H1 (cell line): Measurements from ENCODE around the gene CIC. TPM values are rescaled to one million over a fixed set of nuclear protein-coding genes. Genes with fewer than 3 reads are reported as not detected.

ENCODE experiments used
- CTCF ChIA-PET: fragments of 300-600 bp; sonication (Branson Sonifier 250); formaldehyde crosslinking; loops from one replicate; lab custom pipeline; 2021; ENCODE audit not compliant: partially characterized antibody; lab: Charles Lee
- POLR2A ChIA-PET: fragments of 300-600 bp; sonication (Branson Sonifier 250); formaldehyde crosslinking; loops from one replicate; lab custom pipeline; 2021; ENCODE audit warnings: inconsistent platforms; ENCODE audit not compliant: partially characterized antibody; lab: Charles Lee
- DNase-seq, 2 experiments: peaks; one replicate each; pipeline versions ENCODE4 v3.0.0 to v3.0.0-alpha.2; 2010 to 2022; ENCODE audit warnings: low spot score in 2 of 2, low read depth in 1 of 2, mixed read lengths in 1 of 2
- FAIRE-seq: peaks from 2 replicates; lab custom pipeline; 2011; peaks lifted over from hg19 to GRCh38; lab: Jason Lieb, UNC
- H2AFZ ChIP-seq: 2 replicates; pipeline ENCODE4 v1.8.1; 2012; ENCODE audit warnings: low read length, inconsistent platforms
- H2AK5ac ChIP-seq: 2 replicates; pipeline ENCODE4 v1.6.1; 2013; ENCODE audit warnings: low read depth, low read length
- H2BK120ac ChIP-seq: replicated peaks from 2 replicates; pipeline ENCODE3; 2013; ENCODE audit warnings: low read depth, low read length, inconsistent platforms
- H2BK12ac ChIP-seq: 2 replicates; pipeline ENCODE4 v1.6.1; 2013; ENCODE audit warnings: low read depth, low read length
- H2BK15ac ChIP-seq: 2 replicates; pipeline ENCODE4 v1.6.1; 2013; ENCODE audit warnings: low read length
- H2BK20ac ChIP-seq: 2 replicates; pipeline ENCODE4 v1.6.1; 2013; ENCODE audit warnings: low read length
- H2BK5ac ChIP-seq: 2 replicates; pipeline ENCODE4 v1.6.1; 2013; ENCODE audit warnings: low read depth, low read length
- H3K14ac ChIP-seq: 2 replicates; pipeline ENCODE4 v1.6.1; 2013; ENCODE audit warnings: inconsistent platforms; ENCODE audit not compliant: insufficient read length
- H3K18ac ChIP-seq: 2 replicates; pipeline ENCODE4 v1.6.1; 2013; ENCODE audit warnings: low read length; ENCODE audit errors: extremely low read depth
- H3K23ac ChIP-seq: 2 replicates; pipeline ENCODE4 v1.6.1; 2013; ENCODE audit warnings: inconsistent platforms; ENCODE audit not compliant: insufficient read length
- H3K23me2 ChIP-seq: 2 replicates; pipeline ENCODE4 v1.6.1; 2013; ENCODE audit warnings: low read depth, low read length
- H3K27ac ChIP-seq: 2 replicates; pipeline ENCODE4 v1.6.1; 2011; ENCODE audit warnings: low read depth, low read length, inconsistent platforms
- H3K27me3 ChIP-seq, 4 experiments: replicated peaks in 1 of 4; 1 replicate in 1 of 4; 2 replicates in 3 of 4; pipeline versions ENCODE4 v1.6.1 to v1.8.1; 2011 to 2013; ENCODE audit warnings: low read length in 3 of 4, mild to moderate bottlenecking in 3 of 4, inconsistent platforms in 2 of 4, mixed read lengths in 2 of 4, moderate library complexity in 1 of 4; ENCODE audit not compliant: control insufficient read depth in 3 of 4, insufficient read depth in 3 of 4; ENCODE audit errors: extremely low read depth in 1 of 4
- H3K36me3 ChIP-seq, 4 experiments: 2 replicates each; pipeline versions ENCODE4 v1.6.1 to v1.8.1; 2011 to 2013; ENCODE audit warnings: mild to moderate bottlenecking in 4 of 4, low read length in 3 of 4, moderate library complexity in 2 of 4, control low read depth in 1 of 4, inconsistent platforms in 1 of 4; ENCODE audit not compliant: insufficient read depth in 4 of 4, control insufficient read depth in 2 of 4
- H3K4ac ChIP-seq: replicated peaks from 2 replicates; pipeline ENCODE3; 2013; ENCODE audit warnings: low read length, low read depth, mixed read lengths, inconsistent platforms; ENCODE audit not compliant: insufficient read length
- H3K4me1 ChIP-seq, 4 experiments: replicated peaks in 1 of 4; 1 replicate in 1 of 4; 2 replicates in 3 of 4; pipeline versions ENCODE4 v1.6.1 to v1.8.1; 2011 to 2013; ENCODE audit warnings: low read length in 3 of 4, inconsistent platforms in 2 of 4, mixed read lengths in 1 of 4; ENCODE audit not compliant: insufficient read depth in 4 of 4, control insufficient read depth in 3 of 4
- H3K4me2 ChIP-seq, 2 experiments: 2 replicates each; pipeline versions ENCODE4 v1.6.1 to v1.8.1; 2011 to 2013; ENCODE audit warnings: low read depth in 2 of 2, low read length in 2 of 2, control low read depth in 1 of 2, inconsistent platforms in 1 of 2, mild to moderate bottlenecking in 1 of 2; ENCODE audit not compliant: insufficient read depth in 1 of 2
- H3K4me3 ChIP-seq, 4 experiments: fragments of 200-600, 300-600 bp in 1 of 4; sonication (generic), shearing (Covaris generic), sonication (Bioruptor Twin) in 1 of 4; 2 replicates each; pipeline versions ENCODE4 v1.5.1 to v1.8.1; 2011 to 2016; ENCODE audit warnings: low read length in 4 of 4, low read depth in 3 of 4, control low read depth in 2 of 4, inconsistent platforms in 2 of 4, mild to moderate bottlenecking in 2 of 4, mixed read lengths in 1 of 4, moderate library complexity in 1 of 4; ENCODE audit not compliant: insufficient read depth in 2 of 4; ENCODE audit errors: extremely low read depth in 1 of 4
- H3K56ac ChIP-seq: replicated peaks from 2 replicates; pipeline ENCODE3; 2013; ENCODE audit warnings: low read depth, mild to moderate bottlenecking, mixed read lengths, low read length, inconsistent platforms; ENCODE audit not compliant: insufficient read length
- H3K79me1 ChIP-seq: 2 replicates; pipeline ENCODE4 v1.6.1; 2013; ENCODE audit warnings: low read depth, low read length, control low read depth
- H3K79me2 ChIP-seq, 2 experiments: 2 replicates each; pipeline versions ENCODE4 v1.6.1 to v1.8.1; 2012 to 2013; ENCODE audit warnings: low read length in 2 of 2, mild to moderate bottlenecking in 2 of 2, inconsistent platforms in 1 of 2; ENCODE audit not compliant: insufficient read depth in 2 of 2, control insufficient read depth in 1 of 2
- H3K9ac ChIP-seq, 4 experiments: replicated peaks in 1 of 4; 1 replicate in 1 of 4; 2 replicates in 3 of 4; pipeline versions ENCODE4 v1.6.1 to v1.8.1; 2011 to 2013; ENCODE audit warnings: low read depth in 3 of 4, low read length in 3 of 4, control low read depth in 2 of 4, mild to moderate bottlenecking in 2 of 4, moderate library complexity in 2 of 4, inconsistent platforms in 1 of 4; ENCODE audit errors: extremely low read depth in 1 of 4
- H3K9me3 ChIP-seq, 2 experiments: 2 replicates each; pipeline versions ENCODE4 v1.6.1 to v1.8.1; 2012 to 2013; ENCODE audit warnings: mild to moderate bottlenecking in 2 of 2, moderate library complexity in 2 of 2, control low read depth in 1 of 2, inconsistent platforms in 1 of 2, low read depth in 1 of 2, low read length in 1 of 2, mixed read lengths in 1 of 2; ENCODE audit not compliant: insufficient read depth in 2 of 2
- H4K20me1 ChIP-seq, 2 experiments: replicated peaks in 1 of 2; 2 replicates each; pipeline versions ENCODE3 to v1.8.1; 2011 to 2013; ENCODE audit warnings: inconsistent platforms in 2 of 2, low read length in 2 of 2, mild to moderate bottlenecking in 1 of 2; ENCODE audit not compliant: insufficient read depth in 2 of 2, control insufficient read depth in 1 of 2
- H4K5ac ChIP-seq: 2 replicates; pipeline ENCODE4 v1.6.1; 2013; ENCODE audit warnings: low read length, low read depth, mixed read lengths, inconsistent platforms; ENCODE audit not compliant: insufficient read length
- H4K8ac ChIP-seq: 2 replicates; pipeline ENCODE4 v1.8.0; 2013; ENCODE audit warnings: mild to moderate bottlenecking, moderate library complexity, low read length, inconsistent platforms; ENCODE audit not compliant: insufficient read depth; ENCODE audit errors: extremely low read depth
- H4K91ac ChIP-seq: replicated peaks from 2 replicates; pipeline ENCODE3; 2013; ENCODE audit warnings: low read length, mixed read lengths, inconsistent platforms; ENCODE audit not compliant: insufficient read length
- EZH2 ChIP-seq: fragments of 200-600 bp; sonication (generic); IDR thresholded peaks from 2 replicates; pipeline ENCODE4 v1.7.1; 2012; ENCODE audit warnings: low read depth, mild to moderate bottlenecking, moderate library complexity, low read length, inconsistent platforms; ENCODE audit not compliant: severe bottlenecking
- GABPA ChIP-seq: IDR thresholded peaks from 2 replicates; pipeline ENCODE4 v1.6.1; 2011; ENCODE audit warnings: mild to moderate bottlenecking, low read length, moderate library complexity, borderline replicate concordance; ENCODE audit not compliant: insufficient read depth
- GTF2F1 ChIP-seq: IDR thresholded peaks from 2 replicates; pipeline ENCODE4 v1.6.1; 2012; ENCODE audit warnings: low read depth, low read length, improper control_type of control experiment, borderline replicate concordance
- KDM5A ChIP-seq: fragments of 200-600 bp; IDR thresholded peaks from 2 replicates; pipeline ENCODE4 v1.7.1; 2012; ENCODE audit warnings: mild to moderate bottlenecking, low read length, inconsistent platforms, mixed read lengths
- MAFK ChIP-seq: IDR thresholded peaks from 2 replicates; pipeline ENCODE4 v1.6.1; 2012; ENCODE audit warnings: low read depth, mild to moderate bottlenecking, improper control_type of control experiment, low read length
- POLR2A ChIP-seq, 2 experiments: IDR thresholded peaks; 1 replicate in 1 of 2; 2 replicates in 1 of 2; pipeline ENCODE4 v1.6.1; 2011; ENCODE audit warnings: low read depth in 2 of 2, low read length in 2 of 2, mild to moderate bottlenecking in 2 of 2; ENCODE audit errors: control extremely low read depth in 1 of 2
- POU5F1 ChIP-seq: IDR thresholded peaks from 2 replicates; pipeline ENCODE4 v1.6.1; 2011; ENCODE audit warnings: low read depth, mild to moderate bottlenecking, low read length, moderate library complexity
- WGBS, 2 experiments: shearing (Covaris generic) in 1 of 2; methylation state at CpG; one replicate each; pipeline versions ENCODE4 v1.1.6 to v1.1.7; 2013 to 2015; ENCODE audit warnings: low lambda C conversion rate in 2 of 2, mixed read lengths in 2 of 2, inconsistent platforms in 1 of 2, low coverage in 1 of 2, missing lambda C conversion rate in 1 of 2; ENCODE audit not compliant: insufficient replicate concordance in 2 of 2, insufficient coverage in 1 of 2, insufficient read length in 1 of 2; ENCODE audit errors: extremely low coverage in 1 of 2, missing lambda C conversion rate in 1 of 2; 5-methylcytosine and 5-hydroxymethylcytosine counted together
- polyA plus RNA-seq, 7 experiments: library from polyadenylated mRNA; depleted of rRNA in 3 of 7; stranded (reverse) in 5 of 7; unstranded in 2 of 7; fragments of >200 nt in 5 of 7; fragments of 200-250 nt in 2 of 7; gene quantifications; 1 replicate in 5 of 7; 2 replicates in 1 of 7; 4 replicates in 1 of 7; pipeline versions ENCODE4 v1.2.1 to v1.2.3, GENCODE V29; 2011 to 2013; ENCODE audit warnings: missing spikeins in 2 of 7, mixed read lengths in 2 of 7
- total RNA-seq: library from RNA; stranded (reverse); fragmentation: NEBNext Ultra II Directional; extraction: Animal tissue kit (Norgen Biotek cat#: 25700); gene quantifications from 2 replicates; pipeline ENCODE4 v1.2.1, GENCODE V29; 2021
- TF ChIP-seq, protein P1 (sequence below): IDR thresholded peaks from 2 replicates; pipeline ENCODE4 v1.6.1; 2011; ENCODE audit warnings: low read length, improper control_type of control experiment

CIC gene
- total and polyA plus RNA-seq, 2 of the 8 experiments (the other 6 are each of a cell fraction or from before 2014, with no cell fraction given): 13.2 to 43.6 TPM

DNA sequence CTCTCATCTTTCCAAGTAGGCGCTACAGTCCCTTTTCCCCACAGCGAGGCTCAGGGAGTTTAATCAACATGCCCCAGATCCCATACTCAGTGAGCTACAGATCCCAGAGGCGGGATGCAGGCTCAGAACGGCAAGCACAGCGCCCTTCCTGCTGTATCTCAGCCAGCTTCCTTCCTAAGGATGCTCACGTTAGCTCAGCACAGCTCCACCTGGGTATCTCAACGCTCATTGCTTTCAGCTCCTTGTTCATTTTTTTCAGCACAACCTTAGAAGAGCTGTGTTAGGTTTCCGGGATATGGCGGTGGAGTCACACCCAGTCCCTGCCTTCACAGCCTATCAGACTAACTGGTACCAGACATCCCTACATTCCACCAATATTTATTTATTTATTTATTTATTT is 53.3 kb downstream of the CIC start:
- H3K79me2 ChIP-seq: peaks cover 0 to 7% of the 10 kb centered on the region in 2 experiments; a peak in 1 of 4 replicates
- FAIRE-seq (no peak), DNase-seq (no peak)
- peaks cover 2% of the 10 kb centered on the region; the same call in 1 of the 2 replicates for H3K79me1 ChIP-seq
- H2AFZ ChIP-seq: no peak overlapping the region
- H3K23me2 ChIP-seq: peaks cover 13% of the 10 kb centered on the region; the same call in 1 of the 2 replicates
- 92% methylated on average over 9 of the region's 9 CpGs; no CpG with 5 or more reads in 1 of the 2 experiments for WGBS, 2 experiments
- no peaks in the 10 kb centered on the region for H3K9me3 ChIP-seq
- no peak overlapping the region for H2BK12ac ChIP-seq
- no peaks in the 10 kb centered on the region for H4K20me1 ChIP-seq
- ChIA-PET POLR2A (interaction anchor here (1.6 to 2.3 kb wide), 3 partner anchors 9 to 25 kb away, joined by 5 to 9 read pairs (median 8); partner anchors contain the start of genes PAFAH1B3 and PRR19), CTCF (interaction anchor here (0.7 to 2.7 kb wide), 13 partner anchors 10 to 190 kb away, joined by 3 to 9 read pairs (median 5); partner anchors contain the start of gene POU2F2)
- no peak overlapping the region for H3K23ac ChIP-seq
- no peak overlapping the region for H3K27ac ChIP-seq
- no peak overlapping the region for H4K91ac ChIP-seq
- peaks cover 0 to 15% (median 8%) of the 10 kb centered on the region in 4 experiments; a peak in 5 of 7 replicates for H3K27me3 ChIP-seq
- H2BK5ac ChIP-seq: no peak overlapping the region
- H2BK120ac ChIP-seq: no peak overlapping the region
- no peak overlapping the region for H4K5ac ChIP-seq
- H3K4me3 ChIP-seq: no peak overlapping the region
- no peaks in the 10 kb centered on the region for H3K36me3 ChIP-seq
- H3K4me1 ChIP-seq: peaks cover 0 to 4% (median 1%) of the 10 kb centered on the region in 4 experiments; a peak in 2 of 7 replicates
- H2BK15ac ChIP-seq: 0 out of 2 replicates have a peak overlapping the region, but pooled peaks have one; percentile 81
- H3K4me2 ChIP-seq: no peak overlapping the region
- H3K18ac ChIP-seq: no peak overlapping the region
- no peak overlapping the region for H2AK5ac ChIP-seq
- no peak overlapping the region for H3K4ac ChIP-seq
- no peak overlapping the region for H2BK20ac ChIP-seq
- no peak overlapping the region for H3K56ac ChIP-seq
- no peak overlapping the region for H4K8ac ChIP-seq
- no peak overlapping the region for H3K14ac ChIP-seq
- no peak overlapping the region for H3K9ac ChIP-seq
- TF ChIP-seq, protein P1, sequence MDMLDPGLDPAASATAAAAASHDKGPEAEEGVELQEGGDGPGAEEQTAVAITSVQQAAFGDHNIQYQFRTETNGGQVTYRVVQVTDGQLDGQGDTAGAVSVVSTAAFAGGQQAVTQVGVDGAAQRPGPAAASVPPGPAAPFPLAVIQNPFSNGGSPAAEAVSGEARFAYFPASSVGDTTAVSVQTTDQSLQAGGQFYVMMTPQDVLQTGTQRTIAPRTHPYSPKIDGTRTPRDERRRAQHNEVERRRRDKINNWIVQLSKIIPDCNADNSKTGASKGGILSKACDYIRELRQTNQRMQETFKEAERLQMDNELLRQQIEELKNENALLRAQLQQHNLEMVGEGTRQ: no peak
- no peak for TF ChIP-seq GTF2F1
- TF ChIP-seq POLR2A (IDR thresholded peaks at IDR 0.05; ENCODE audit: control extremely low read depth in 1 of 2, low read depth in 2 of 2, low read length in 2 of 2): no peak
- TF ChIP-seq KDM5A: no peak
- no peak for TF ChIP-seq GABPA
- TF ChIP-seq EZH2: no peak
- TF ChIP-seq POU5F1: no peak
- no peak for TF ChIP-seq MAFK
